Lower leg skin (tissue), 4 donors: ENCODE measurements around the gene BIRC2. TPM values are rescaled to one million over a fixed set of nuclear protein-coding genes. Genes with fewer than 3 reads are reported as not detected.

Experiments
- DNase-seq, 2 donors: peaks; one replicate each; pipeline ENCODE4 v3.0.0-alpha.2; 2019; ENCODE audit warnings: low spot score in 2 of 2
- H3K4me3 ChIP-seq: fragments of 200-600 bp; sonication (generic); 2 replicates; pipeline ENCODE4 v1.5.1; 2017; ENCODE audit warnings: mild to moderate bottlenecking, low read depth; ENCODE audit not compliant: poor library complexity, severe bottlenecking
- POLR2A ChIP-seq, 2 donors: fragments of 450-650 bp; IDR thresholded peaks; one replicate each; pipeline ENCODE4 v1.6.1; 2016 to 2017; ENCODE audit warnings: antibody characterized with exemption in 2 of 2, mild to moderate bottlenecking in 1 of 2, moderate library complexity in 1 of 2
- WGBS, 2 donors: methylation state at CpG; one replicate each; pipeline ENCODE4 v1.1.5; 2018; 5-methylcytosine and 5-hydroxymethylcytosine counted together
- intact Hi-C: fragments of 100-400 bp; cut with DNase I; formaldehyde crosslinking; loops from one replicate; pipeline ENCODE4 v1.15.0; 2023; ENCODE audit warnings: low total_unique reads
- total RNA-seq, 4 donors: library from RNA; depleted of rRNA; stranded (reverse); fragments of >200 nt; gene quantifications; one replicate each; pipeline ENCODE4 v1.1.0, GENCODE V29; 2016
- TF ChIP-seq, protein P1 (sequence below), 3 donors: fragments of 450-650 bp; IDR thresholded peaks; one replicate each; pipeline ENCODE4 v1.5.1; 2016; ENCODE audit warnings: antibody characterized with exemption in 3 of 3, mild to moderate bottlenecking in 3 of 3, moderate library complexity in 2 of 3

The BIRC2 gene
- total RNA-seq, 4 donors from 2014 or later = 39.3 to 49.3 (median 42.5) TPM

DNA sequence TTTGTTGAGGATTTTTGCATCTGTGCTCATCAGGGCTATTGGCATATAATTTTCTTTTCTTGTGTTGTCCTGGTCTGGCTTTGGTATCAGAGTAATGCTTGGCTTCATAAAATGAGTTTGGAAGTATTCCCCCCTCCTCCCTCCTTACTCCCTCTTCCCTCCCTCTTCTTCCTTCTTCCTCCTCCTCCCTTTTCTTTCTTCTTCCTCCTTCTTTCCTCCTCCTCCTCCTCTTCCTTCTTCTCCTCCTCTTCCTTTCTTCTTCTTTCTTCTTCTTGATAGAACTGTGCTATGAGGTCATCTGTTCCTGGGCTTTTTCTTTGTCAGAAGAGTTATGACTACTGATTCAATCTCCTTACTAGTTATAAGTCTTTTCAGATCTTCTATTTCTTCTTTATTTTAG is 10.1 kb downstream of the BIRC2 start:
- H3K4me3 ChIP-seq = no peak overlapping the region
- DNase-seq = no peak
- intact Hi-C loops = no loop called here
- TF ChIP-seq POLR2A (IDR thresholded peaks at IDR 0.05) = no peak
- TF ChIP-seq, protein P1, sequence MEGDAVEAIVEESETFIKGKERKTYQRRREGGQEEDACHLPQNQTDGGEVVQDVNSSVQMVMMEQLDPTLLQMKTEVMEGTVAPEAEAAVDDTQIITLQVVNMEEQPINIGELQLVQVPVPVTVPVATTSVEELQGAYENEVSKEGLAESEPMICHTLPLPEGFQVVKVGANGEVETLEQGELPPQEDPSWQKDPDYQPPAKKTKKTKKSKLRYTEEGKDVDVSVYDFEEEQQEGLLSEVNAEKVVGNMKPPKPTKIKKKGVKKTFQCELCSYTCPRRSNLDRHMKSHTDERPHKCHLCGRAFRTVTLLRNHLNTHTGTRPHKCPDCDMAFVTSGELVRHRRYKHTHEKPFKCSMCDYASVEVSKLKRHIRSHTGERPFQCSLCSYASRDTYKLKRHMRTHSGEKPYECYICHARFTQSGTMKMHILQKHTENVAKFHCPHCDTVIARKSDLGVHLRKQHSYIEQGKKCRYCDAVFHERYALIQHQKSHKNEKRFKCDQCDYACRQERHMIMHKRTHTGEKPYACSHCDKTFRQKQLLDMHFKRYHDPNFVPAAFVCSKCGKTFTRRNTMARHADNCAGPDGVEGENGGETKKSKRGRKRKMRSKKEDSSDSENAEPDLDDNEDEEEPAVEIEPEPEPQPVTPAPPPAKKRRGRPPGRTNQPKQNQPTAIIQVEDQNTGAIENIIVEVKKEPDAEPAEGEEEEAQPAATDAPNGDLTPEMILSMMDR (IDR thresholded peaks at IDR 0.05) = no peak

DNA sequence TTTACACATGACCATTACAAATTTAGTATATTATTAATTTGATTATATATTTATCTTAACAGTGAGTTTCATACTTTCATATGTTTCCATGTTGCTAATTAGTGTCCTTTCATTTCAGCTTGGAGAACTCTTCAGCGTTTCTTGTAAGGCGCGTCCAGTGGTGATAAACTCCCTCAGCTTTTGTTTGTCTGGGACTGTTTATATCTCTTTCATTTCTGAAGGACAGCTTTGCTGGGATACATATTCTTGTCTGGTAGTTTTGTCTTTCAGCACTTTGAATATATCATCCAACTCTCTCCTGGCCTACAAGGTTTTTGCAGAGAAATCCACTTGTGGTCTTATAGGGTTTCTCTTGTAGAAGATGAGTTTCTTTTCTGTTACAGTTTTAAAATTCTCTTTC is 12.4 kb downstream of the BIRC2 start:
- WGBS, 2 donors = 77 to 78% methylated on average over 3 of the region's 3 CpGs
- TF ChIP-seq POLR2A (IDR thresholded peaks at IDR 0.05) = no peak
- TF ChIP-seq, protein P1 (IDR thresholded peaks at IDR 0.05) = no peak
- no peak for DNase-seq
- no peak overlapping the region for H3K4me3 ChIP-seq
- intact Hi-C loops = no loop called here

DNA sequence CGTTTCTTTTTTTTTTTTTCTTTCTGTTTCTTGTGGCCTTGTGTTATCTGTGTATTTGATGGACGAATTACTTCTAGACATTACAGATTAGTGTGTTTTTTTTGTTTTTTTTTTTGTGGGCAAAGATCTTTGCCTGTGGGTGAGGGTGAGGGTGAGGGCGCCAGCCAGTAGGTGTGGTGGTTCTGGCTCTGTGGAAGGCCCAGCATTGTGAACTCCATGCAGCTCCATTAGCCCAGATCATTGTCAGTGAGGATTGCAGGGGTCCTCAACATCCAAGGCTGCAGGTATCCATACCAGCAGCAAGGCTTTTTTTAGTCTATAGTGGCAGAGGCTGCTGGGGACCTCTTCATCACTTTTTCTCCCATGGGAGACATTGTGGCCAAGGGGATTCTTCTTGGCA is 13.7 kb downstream of the BIRC2 start:
- no peak overlapping the region for H3K4me3 ChIP-seq
- intact Hi-C loops = no loop called here
- 92 to 93% methylated on average over 3 of the region's 3 CpGs for WGBS, 2 donors

DNA sequence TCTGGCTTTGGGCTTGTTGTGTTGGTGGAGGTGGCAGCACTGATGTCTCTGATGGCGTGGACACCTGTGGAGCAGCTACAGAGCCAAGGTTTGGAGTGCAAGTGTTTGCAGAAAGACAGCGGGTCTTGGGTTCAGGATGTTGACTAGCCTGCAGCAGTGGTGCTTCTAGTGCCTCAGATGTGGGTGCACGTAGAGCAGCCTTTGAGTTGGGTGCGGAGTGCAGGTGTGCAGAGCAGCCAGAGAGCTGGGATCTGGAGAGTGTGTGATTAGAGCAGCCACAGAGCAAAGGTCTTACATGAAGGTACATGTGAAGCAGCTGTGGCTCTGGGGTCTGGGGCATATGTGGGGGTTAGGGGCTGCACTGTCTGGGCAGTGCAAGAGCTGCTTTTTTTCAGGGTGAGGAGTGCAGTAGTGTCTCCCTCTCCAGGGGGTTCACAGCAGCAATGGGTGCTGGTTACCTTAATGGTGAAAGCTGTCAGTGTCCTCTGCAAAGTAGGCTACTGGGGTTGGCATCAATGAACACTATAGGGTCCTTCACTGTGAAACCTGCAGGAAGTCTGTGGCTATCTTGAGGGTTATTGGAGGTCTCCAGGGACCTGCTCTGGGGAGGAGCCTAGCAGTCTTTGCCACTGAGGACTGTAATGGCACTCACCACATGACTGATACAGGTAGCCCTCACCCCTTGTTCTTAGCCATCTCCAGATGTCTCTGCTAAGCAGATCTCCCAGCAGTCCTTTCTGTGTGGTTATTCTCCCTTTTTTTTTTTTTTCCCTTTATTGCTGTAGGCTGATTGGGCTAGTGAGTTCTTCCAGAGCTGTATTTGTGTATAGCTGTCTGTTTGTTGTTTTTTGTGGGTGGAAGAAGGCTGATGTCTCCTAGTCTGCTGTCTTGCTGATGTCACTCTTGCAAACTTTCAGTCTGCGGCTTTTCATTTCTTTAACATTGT is 14.3 kb downstream of the BIRC2 start:
- intact Hi-C loops = no loop called here
- DNase-seq = no peak
- 88 to 95% methylated on average over 5 of the region's 5 CpGs for WGBS, 2 donors
- no peak overlapping the region for H3K4me3 ChIP-seq
- TF ChIP-seq, protein P1 (IDR thresholded peaks at IDR 0.05) = no peak
- TF ChIP-seq POLR2A (IDR thresholded peaks at IDR 0.05) = no peak

More for the DNA sequence above, 13.7 kb downstream of the BIRC2 start:
- TF ChIP-seq, protein P1 (IDR thresholded peaks at IDR 0.05) = no peak
- no peak for TF ChIP-seq POLR2A (IDR thresholded peaks at IDR 0.05)
- DNase-seq = no peak

DNA sequence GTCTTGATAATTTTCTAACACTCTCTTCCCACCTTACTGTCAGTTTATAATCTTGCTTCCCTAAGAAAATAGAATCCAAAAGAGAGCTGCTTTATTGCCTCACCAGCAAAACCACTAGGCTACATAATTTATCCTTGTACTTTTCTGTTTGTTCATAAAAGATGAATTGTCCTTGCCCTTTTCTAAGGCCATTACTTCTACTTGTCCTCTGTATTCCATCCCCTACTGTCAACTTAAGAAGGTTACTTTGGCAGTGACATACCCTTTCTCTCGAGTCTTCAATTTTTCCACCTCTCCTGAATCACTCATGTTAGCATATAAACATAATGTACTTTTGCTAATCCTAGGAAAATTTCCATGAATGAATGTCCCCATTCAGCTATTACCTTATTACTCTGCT is 18.0 kb downstream of the BIRC2 start:
- intact Hi-C loops = no loop called here
- 80 to 95% methylated on average over 1 of the region's 1 CpG for WGBS, 2 donors
- TF ChIP-seq, protein P1 (IDR thresholded peaks at IDR 0.05) = no peak
- TF ChIP-seq POLR2A (IDR thresholded peaks at IDR 0.05) = no peak

More for the DNA sequence above, 18.0 kb downstream of the BIRC2 start:
- H3K4me3 ChIP-seq = no peak overlapping the region
- no peak for DNase-seq
